Uterus (tissue), 2 donors: ENCODE measurements around the gene ADIPOR2.

Experiments used
- POLR2A ChIP-seq, 2 donors: fragments of 450-650 bp; IDR thresholded peaks; one replicate each; pipeline ENCODE4 v1.6.1; 2016; ENCODE audit warnings: antibody characterized with exemption in 2 of 2, mild to moderate bottlenecking in 1 of 2, moderate library complexity in 1 of 2
- TF ChIP-seq, protein P1 (sequence below), 4 experiments: fragments of 200-600 bp in 2 of 4; fragments of 450-650 bp in 2 of 4; sonication (generic) in 2 of 4; IDR thresholded peaks; one replicate each; pipeline ENCODE4 v1.5.1; 2016 to 2019; ENCODE audit warnings: antibody characterized with exemption in 4 of 4, mild to moderate bottlenecking in 2 of 4, moderate library complexity in 1 of 4

DNA sequence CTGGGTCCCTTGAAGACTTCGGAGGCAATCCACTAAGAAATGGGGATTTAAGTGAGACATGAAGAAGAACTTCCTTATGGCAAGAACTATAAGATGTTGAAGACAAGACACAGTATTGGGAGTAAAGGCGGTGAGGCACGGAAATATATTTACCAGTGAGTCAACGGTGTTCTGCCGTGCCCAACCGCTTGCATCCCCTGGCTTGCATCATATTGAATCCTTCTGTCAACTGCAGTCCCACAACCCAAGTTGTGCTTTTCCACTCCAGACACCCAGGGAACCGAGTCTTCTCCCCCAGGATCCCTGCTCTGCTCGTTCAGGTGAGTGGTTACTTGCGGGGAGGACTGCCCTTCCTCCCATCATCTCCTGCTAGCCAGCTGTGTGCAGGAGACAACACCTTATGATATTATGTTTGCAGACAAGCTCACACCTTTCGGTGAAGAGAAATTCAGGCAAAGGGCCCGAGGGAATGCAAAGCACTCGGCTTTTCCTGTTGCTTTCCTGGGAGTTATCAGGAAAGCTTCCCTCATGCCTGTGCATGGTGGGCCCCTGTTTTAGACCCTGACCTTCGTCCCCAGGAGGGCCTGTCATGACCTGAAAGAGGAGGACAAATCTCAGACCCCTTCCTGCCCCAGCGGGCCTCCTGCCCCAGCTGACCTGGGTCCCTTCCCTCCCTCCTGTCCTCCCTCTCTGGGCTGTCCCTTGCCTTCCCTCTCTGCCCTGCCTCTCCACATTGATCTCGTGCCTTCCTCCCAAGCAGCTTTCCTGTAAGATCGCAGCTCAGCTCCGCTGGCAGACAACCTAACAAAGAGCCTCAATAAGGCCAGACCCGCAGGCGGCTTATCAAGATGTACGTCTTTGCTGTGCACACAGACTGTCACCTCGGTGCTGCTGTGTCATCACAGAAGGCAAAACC, 125.2 kb downstream of the ADIPOR2 start:
- TF ChIP-seq, protein P1, sequence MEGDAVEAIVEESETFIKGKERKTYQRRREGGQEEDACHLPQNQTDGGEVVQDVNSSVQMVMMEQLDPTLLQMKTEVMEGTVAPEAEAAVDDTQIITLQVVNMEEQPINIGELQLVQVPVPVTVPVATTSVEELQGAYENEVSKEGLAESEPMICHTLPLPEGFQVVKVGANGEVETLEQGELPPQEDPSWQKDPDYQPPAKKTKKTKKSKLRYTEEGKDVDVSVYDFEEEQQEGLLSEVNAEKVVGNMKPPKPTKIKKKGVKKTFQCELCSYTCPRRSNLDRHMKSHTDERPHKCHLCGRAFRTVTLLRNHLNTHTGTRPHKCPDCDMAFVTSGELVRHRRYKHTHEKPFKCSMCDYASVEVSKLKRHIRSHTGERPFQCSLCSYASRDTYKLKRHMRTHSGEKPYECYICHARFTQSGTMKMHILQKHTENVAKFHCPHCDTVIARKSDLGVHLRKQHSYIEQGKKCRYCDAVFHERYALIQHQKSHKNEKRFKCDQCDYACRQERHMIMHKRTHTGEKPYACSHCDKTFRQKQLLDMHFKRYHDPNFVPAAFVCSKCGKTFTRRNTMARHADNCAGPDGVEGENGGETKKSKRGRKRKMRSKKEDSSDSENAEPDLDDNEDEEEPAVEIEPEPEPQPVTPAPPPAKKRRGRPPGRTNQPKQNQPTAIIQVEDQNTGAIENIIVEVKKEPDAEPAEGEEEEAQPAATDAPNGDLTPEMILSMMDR (IDR thresholded peaks at IDR 0.05) = no peak
- TF ChIP-seq POLR2A (IDR thresholded peaks at IDR 0.05) = no peak
